Transverse colon (tissue), 4 donors: ENCODE measurements around the gene SLFN12. TPM values are rescaled to one million over a fixed set of nuclear protein-coding genes. Genes with fewer than 3 reads are reported as not detected.
"Not testable (repeated sequence)": the region's sequence is repeated elsewhere in the genome, so short reads cannot be mapped to it uniquely, and the experiment has no call there.

Experiments used
- DNase-seq: peaks from one replicate; pipeline ENCODE4 v3.0.0-alpha.2; 2019
- H3K27ac ChIP-seq, 4 donors: fragments of 200-600 bp; sonication (generic); 2 replicates each; pipeline ENCODE4 v1.5.1; 2016 to 2018; ENCODE audit warnings: inconsistent platforms in 4 of 4
- H3K27me3 ChIP-seq: fragments of 200-600 bp; sonication (generic); 2 replicates; pipeline ENCODE4 v1.5.1; 2017; ENCODE audit warnings: inconsistent platforms
- H3K36me3 ChIP-seq, 4 donors: fragments of 200-600 bp; sonication (generic); 2 replicates each; pipeline ENCODE4 v1.5.1; 2017 to 2019; ENCODE audit warnings: inconsistent platforms in 4 of 4
- H3K4me1 ChIP-seq, 4 donors: fragments of 200-600 bp; sonication (generic); 2 replicates each; pipeline ENCODE4 v1.5.1; 2017 to 2020; ENCODE audit warnings: inconsistent platforms in 4 of 4
- H3K4me3 ChIP-seq, 4 donors: fragments of 200-600 bp; sonication (generic); 1 replicate in 1 of 4; 2 replicates in 3 of 4; pipeline versions ENCODE4 v1.5.1 to v1.6.1; 2017 to 2019; ENCODE audit warnings: inconsistent platforms in 4 of 4
- H3K9me3 ChIP-seq, 2 donors: fragments of 200-600 bp; sonication (generic); 2 replicates each; pipeline ENCODE4 v1.5.1; 2017 to 2019; ENCODE audit warnings: inconsistent platforms in 2 of 2
- CTCF ChIP-seq, 5 experiments: fragments of 200-600 bp in 3 of 5; fragments of 450-650 bp in 2 of 5; sonication (generic) in 3 of 5; IDR thresholded peaks; 1 replicate in 2 of 5; 2 replicates in 3 of 5; pipeline ENCODE4 v1.5.1; 2016 to 2017; ENCODE audit warnings: antibody characterized with exemption in 5 of 5, inconsistent platforms in 3 of 5, mild to moderate bottlenecking in 2 of 5, moderate library complexity in 1 of 5
- EP300 ChIP-seq: sonication (generic); formaldehyde crosslinking; IDR thresholded peaks from one replicate; pipeline ENCODE4 v1.6.1; 2017; ENCODE audit warnings: antibody characterized with exemption, low read depth
- POLR2A ChIP-seq: fragments of 450-650 bp; IDR thresholded peaks from one replicate; pipeline ENCODE4 v1.6.1; 2016; ENCODE audit warnings: antibody characterized with exemption, mild to moderate bottlenecking, moderate library complexity
- POLR2AphosphoS5 ChIP-seq, 3 donors: sonication (generic); formaldehyde crosslinking; IDR thresholded peaks; one replicate each; pipeline ENCODE4 v1.6.1; 2016; ENCODE audit warnings: antibody characterized with exemption in 3 of 3
- WGBS, 2 donors: methylation state at CpG; one replicate each; pipeline ENCODE4 v1.1.5; 2018; ENCODE audit warnings: low coverage in 1 of 2; 5-methylcytosine and 5-hydroxymethylcytosine counted together
- in situ Hi-C, 4 donors: fragments of 200-750 bp; cut with MboI; loops; one replicate each; pipeline versions ENCODE4 v1.15.0 to v1.15.1; 2017; ENCODE audit warnings: low sequenced_read_pairs in 3 of 4, low pct_ligation_motif_present in 1 of 4, low pct_unique_long_range_greater_than_20kb in 1 of 4
- intact Hi-C: fragments of 100-400 bp; cut with DNase I; formaldehyde crosslinking; loops from one replicate; pipeline ENCODE4 v1.15.1; 2023; ENCODE audit warnings: low total_unique reads
- total RNA-seq, 4 donors: library from RNA; depleted of rRNA; stranded (reverse); fragments of >200 nt; gene quantifications; one replicate each; pipeline ENCODE4 v1.1.0, GENCODE V29; 2016

The SLFN12 gene
- total RNA-seq, 4 donors from 2014 or later = 1.6 to 34.8 (median 3.5) TPM; not detected in 1

DNA sequence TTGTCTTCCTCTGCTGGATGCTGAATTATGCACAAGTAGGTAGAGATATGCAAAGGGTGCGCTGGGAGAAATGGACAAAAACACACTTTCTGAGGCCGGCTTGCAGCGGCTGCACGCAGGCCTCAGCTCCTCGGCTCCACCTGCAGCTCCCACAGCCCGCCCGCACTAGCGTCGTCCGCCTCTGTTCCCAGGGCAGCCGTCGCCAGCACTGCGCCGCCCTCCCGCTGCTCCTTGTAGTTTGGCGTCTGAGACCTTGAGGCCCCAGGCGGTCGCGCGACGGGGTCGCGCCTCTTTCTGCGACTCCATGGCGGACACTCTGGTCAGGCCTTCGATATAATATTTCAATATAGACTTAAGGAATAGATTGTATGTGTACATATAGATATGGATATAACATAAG is 24.8 kb downstream of the SLFN12 start:
- H3K4me1 ChIP-seq = no peaks in the 10 kb centered on the region
- DNase-seq = no peak
- TF ChIP-seq EP300 (no peak), CTCF (IDR thresholded peaks at IDR 0.05) (no peak), POLR2A (no peak), POLR2AphosphoS5 (IDR thresholded peaks at IDR 0.05) (no peak)
- intact Hi-C loops (no loop called here), in situ Hi-C loops (no loop called here)
- H3K4me3 ChIP-seq = no peak overlapping the region
- no peaks in the 10 kb centered on the region for H3K9me3 ChIP-seq
- no peak overlapping the region for H3K27ac ChIP-seq
- no peaks in the 10 kb centered on the region for H3K27me3 ChIP-seq
- no peaks in the 10 kb centered on the region for H3K36me3 ChIP-seq
- WGBS, 2 donors = 95% methylated on average over 19 to 26 of the region's 26 CpGs

DNA sequence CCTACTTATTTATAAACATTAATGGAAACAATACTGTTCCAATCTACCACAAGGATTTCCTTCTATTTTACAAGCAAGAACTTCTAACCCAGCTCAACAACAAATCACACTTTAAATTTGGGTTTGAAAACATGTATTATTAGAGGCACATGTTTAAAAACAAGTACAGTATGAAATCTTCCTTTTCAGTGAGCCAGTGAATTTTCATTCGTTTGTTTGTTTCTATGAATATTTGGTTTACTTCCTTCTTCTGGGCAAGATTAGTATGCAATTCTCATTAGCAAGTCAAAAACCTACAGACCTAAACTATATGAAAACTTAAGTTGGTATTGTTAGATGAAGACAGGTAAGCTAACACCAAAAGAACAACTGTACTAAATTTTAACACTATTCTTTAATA is 25.7 kb downstream of the SLFN12 start:
- in situ Hi-C loops = no loop called here
- H3K9me3 ChIP-seq = no peaks in the 10 kb centered on the region
- no peak for TF ChIP-seq EP300
- TF ChIP-seq POLR2AphosphoS5 (IDR thresholded peaks at IDR 0.05) = no peak
- no peak for TF ChIP-seq CTCF (IDR thresholded peaks at IDR 0.05)
- no peak for TF ChIP-seq POLR2A
- no peak for DNase-seq
- intact Hi-C loops = no loop called here
- no peaks in the 10 kb centered on the region for H3K27me3 ChIP-seq
- no peaks in the 10 kb centered on the region for H3K36me3 ChIP-seq
- H3K4me1 ChIP-seq = no peaks in the 10 kb centered on the region
- 61 to 70% methylated on average over 1 of the region's 1 CpG for WGBS, 2 donors
- no peak overlapping the region for H3K4me3 ChIP-seq
- no peak overlapping the region for H3K27ac ChIP-seq

- TF ChIP-seq POLR2AphosphoS5 (IDR thresholded peaks at IDR 0.05) (no peak), EP300 (no peak), CTCF (IDR thresholded peaks at IDR 0.05) (no peak), POLR2A (no peak)
- H3K27ac ChIP-seq = no peak overlapping the region
- intact Hi-C loops (no loop called here), in situ Hi-C loops (no loop called here)
- H3K4me1 ChIP-seq = no peaks in the 10 kb centered on the region
- H3K36me3 ChIP-seq = no peaks in the 10 kb centered on the region
- WGBS, 2 donors = 73 to 90% methylated on average over 1 of the region's 1 CpG
- H3K9me3 ChIP-seq = no peaks in the 10 kb centered on the region
- H3K4me3 ChIP-seq = no peak overlapping the region
- no peaks in the 10 kb centered on the region for H3K27me3 ChIP-seq
- no peak for DNase-seq
Observed at GRCh38 chr17:35404360-35404759, 27.9 kb downstream of the SLFN12 start.

- H3K4me3 ChIP-seq, in situ Hi-C loops, DNase-seq, intact Hi-C loops, H3K27me3 ChIP-seq, H3K27ac ChIP-seq, H3K9me3 ChIP-seq, H3K36me3 ChIP-seq, H3K4me1 ChIP-seq: not testable (repeated sequence)
- WGBS, 2 donors = 76 to 87% methylated on average over 2 to 13 of the region's 13 CpGs
Observed at GRCh38 chr17:35393783-35394182, 38.5 kb downstream of the SLFN12 start.

DNA sequence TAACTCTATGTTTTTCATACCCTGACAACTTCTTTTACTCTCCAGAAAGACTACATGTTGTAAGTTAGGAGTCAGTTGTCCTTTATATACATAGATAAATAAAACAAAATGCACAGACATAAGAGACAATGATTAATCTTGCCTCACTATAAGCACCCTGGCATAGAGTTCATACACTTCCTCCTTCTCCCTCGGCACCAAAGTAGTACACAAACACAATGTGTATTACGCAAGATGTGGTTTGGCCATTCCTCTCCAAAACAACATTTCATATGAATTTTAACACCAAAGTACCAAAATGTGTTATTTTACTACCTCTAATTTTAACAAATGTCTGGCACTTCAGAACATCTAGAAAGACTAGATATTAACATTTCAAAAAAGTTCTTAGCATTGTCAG is 41.6 kb downstream of the SLFN12 start:
- Histone ChIP-seq H3K27ac (no peak overlapping the region), H3K27me3 (no peaks in the 10 kb centered on the region), H3K4me3 (no peak overlapping the region), H3K4me1 (no peaks in the 10 kb centered on the region), H3K36me3 (no peaks in the 10 kb centered on the region), H3K9me3 (no peaks in the 10 kb centered on the region)
- no peak for DNase-seq
- TF ChIP-seq CTCF (IDR thresholded peaks at IDR 0.05) = no peak
- TF ChIP-seq EP300 = no peak
- no peak for TF ChIP-seq POLR2A
- TF ChIP-seq POLR2AphosphoS5 (IDR thresholded peaks at IDR 0.05) = no peak
- intact Hi-C loops (no loop called here), in situ Hi-C loops (no loop called here)
- 25 to 47% methylated on average over 2 of the region's 2 CpGs for WGBS, 2 donors
